ENCODE results near the gene SPECC1L.

The SPECC1L gene

DNA sequence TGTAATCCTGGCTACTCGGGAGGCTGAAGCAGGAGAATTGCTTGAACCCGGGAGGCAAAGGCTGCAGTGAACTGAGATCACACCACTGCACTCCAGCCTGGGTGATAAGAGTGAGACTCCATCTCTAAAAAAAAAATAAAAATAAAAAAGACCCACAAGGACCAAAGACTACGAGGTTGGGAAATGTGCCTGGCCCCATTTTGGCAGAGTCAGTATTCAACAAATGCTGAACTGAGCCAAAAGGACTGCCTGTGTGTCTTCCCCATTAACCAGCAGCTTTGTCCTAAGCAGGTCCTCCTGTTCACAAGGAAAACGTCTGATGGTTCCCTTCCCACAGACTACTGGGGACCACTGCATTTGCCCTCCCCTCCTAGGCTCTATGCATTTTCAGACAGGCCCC, 184.4 kb downstream of the SPECC1L start:
- DNase-seq, result no peak

GRCh38 chr22:24455751-24456426, 185.3 kb downstream of the SPECC1L start:
- no peak for DNase-seq

GRCh38 chr22:24457894-24458420, 187.3 kb downstream of the SPECC1L start:
- no peak for DNase-seq

- DNase-seq, result no peak
These were observed 189.3 kb downstream of the SPECC1L start for GRCh38 chr22:24459911-24460310.

GRCh38 chr22:24460418-24461089, 189.9 kb downstream of the SPECC1L start:
- DNase-seq, result peak; percentile 35

- no peak for DNase-seq
These were observed 192.6 kb downstream of the SPECC1L start for GRCh38 chr22:24463071-24463760.

DNA sequence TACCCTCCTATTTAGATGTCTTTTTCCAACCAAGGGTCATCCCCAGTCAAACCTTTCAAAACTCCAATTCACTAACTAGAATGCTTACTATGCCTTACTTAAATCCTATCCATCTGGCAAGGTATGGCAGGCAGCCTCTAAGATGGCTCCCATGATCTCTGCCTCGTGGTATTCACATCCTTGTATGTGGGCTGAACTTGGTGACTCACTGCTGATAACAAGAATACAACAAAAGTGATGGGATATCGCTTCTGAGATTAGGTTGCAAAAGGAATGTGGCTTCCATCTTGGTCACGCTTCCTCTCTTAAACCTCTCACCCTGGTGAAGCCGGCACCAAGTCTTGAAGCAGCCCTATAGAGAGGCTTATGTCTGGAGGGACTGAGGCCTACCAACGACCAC, 194.9 kb downstream of the SPECC1L start:
- DNase-seq, result peak; percentile 68

- no peak for DNase-seq
These were observed 195.3 kb downstream of the SPECC1L start for GRCh38 chr22:24465975-24466374.

- DNase-seq, result peak; percentile 85
These were observed 196.2 kb downstream of the SPECC1L start for GRCh38 chr22:24466716-24467328.

GRCh38 chr22:24467340-24467739, 196.7 kb downstream of the SPECC1L start:
- no peak for DNase-seq
